ENCODE data around the gene ABLIM2. TPM values are rescaled to one million over a fixed set of nuclear protein-coding genes. Genes with fewer than 3 reads are reported as not detected.

Gene ABLIM2
- total RNA-seq, 3 donors from 2014 or later: 0.26 to 0.54 (median 0.30) TPM

DNA sequence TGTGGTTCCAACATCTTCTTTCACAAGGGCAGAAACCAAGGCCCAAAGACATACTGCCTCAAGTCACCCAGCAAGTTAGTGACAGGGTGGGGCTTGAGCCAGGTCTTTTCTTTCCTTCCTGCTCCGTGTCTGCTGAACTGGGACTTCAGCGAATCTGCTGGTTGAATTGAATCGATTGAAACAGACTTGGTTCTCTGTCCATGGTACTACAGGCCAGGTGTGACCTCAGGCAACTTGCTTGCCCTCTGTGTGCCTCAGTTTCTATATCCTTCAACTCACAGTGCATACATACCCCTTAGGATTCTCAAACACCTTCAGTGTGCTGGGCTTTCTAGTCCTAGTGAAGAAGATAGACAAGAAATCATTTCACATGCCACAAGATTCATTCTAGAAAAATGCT is 2.0 kb upstream of the ABLIM2 start:
- peaks cover 15% of the 10 kb centered on the region for H3K4me1 Mint-ChIP-seq (ENCODE audit: low read depth)
- peaks cover 6% of the 10 kb centered on the region for H3K27me3 Mint-ChIP-seq (ENCODE audit: low read depth)
- no peak for DNase-seq
- no peak for ATAC-seq
- no peaks in the 10 kb centered on the region for H3K9me3 Mint-ChIP-seq
- no peaks in the 10 kb centered on the region for H3K36me3 Mint-ChIP-seq (ENCODE audit: insufficient read depth)
- peak overlapping the region; percentile 50 for H3K4me3 Mint-ChIP-seq

DNA sequence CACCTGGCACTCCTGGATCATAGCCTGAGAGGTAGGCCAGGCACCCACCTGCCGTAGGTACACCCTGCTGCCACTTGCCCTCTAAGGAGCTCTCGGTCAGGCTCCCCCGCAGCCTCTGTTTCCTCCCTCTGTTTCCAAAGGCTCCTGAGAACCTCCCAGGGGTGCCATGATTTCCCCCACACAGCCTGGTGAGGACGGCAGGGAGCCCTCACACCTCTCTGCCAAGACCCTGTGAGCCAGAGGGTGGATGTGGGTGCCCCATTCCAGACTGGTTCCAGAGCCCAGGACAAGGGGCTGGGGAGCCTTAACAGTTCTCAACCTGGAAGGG is 1.6 kb upstream of the ABLIM2 start:
- ATAC-seq (no peak), DNase-seq (no peak)
- Mint-ChIP-seq H3K4me3 (peak overlapping the region; percentile 89), H3K27me3 (ENCODE audit: low read depth) (peaks cover 6% of the 10 kb centered on the region), H3K4me1 (ENCODE audit: low read depth) (peaks cover 15% of the 10 kb centered on the region), H3K9me3 (no peaks in the 10 kb centered on the region), H3K36me3 (ENCODE audit: insufficient read depth) (no peaks in the 10 kb centered on the region)

DNA sequence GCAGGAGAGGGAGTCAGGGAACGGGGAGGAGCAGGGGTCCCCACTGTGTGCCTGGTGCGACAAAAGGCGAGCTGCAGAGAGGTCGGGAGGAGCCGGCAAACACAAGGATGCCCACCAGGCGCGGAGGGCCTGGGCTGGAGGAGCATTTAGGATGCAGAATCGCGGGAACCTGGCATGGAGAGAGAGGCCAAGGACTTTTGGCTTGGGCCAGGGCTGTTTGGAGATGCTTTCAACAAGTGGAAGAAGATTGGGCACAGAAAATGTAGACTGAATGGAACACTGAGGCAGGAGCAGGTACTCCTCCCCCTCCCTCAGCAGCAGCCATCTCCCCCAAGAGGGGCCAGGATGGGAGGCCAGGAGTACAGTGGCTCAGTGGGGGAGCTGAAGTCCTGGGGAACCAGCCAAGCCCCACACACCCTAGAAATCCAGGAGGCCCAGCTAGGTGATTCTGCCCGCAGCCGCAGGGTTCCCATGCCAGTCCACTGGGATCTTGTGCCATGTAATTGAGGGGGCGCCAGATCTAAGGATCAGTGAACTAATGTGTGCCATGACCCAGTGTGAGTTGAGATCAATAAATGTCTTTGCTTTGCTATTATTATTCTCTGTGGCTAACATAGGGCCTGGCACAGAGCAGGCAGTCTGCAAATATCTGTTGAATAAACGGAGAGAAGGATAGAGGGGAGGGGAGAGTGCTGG is 1.1 kb upstream of the ABLIM2 start:
- no peaks in the 10 kb centered on the region for H3K9me3 Mint-ChIP-seq
- DNase-seq (no peak), ATAC-seq (no peak)
- H3K36me3 Mint-ChIP-seq (ENCODE audit: insufficient read depth): no peaks in the 10 kb centered on the region
- H3K4me1 Mint-ChIP-seq (ENCODE audit: low read depth): peaks cover 15% of the 10 kb centered on the region
- H3K27me3 Mint-ChIP-seq (ENCODE audit: low read depth): peaks cover 6% of the 10 kb centered on the region
- peak overlapping the region; percentile 89 for H3K4me3 Mint-ChIP-seq

DNA sequence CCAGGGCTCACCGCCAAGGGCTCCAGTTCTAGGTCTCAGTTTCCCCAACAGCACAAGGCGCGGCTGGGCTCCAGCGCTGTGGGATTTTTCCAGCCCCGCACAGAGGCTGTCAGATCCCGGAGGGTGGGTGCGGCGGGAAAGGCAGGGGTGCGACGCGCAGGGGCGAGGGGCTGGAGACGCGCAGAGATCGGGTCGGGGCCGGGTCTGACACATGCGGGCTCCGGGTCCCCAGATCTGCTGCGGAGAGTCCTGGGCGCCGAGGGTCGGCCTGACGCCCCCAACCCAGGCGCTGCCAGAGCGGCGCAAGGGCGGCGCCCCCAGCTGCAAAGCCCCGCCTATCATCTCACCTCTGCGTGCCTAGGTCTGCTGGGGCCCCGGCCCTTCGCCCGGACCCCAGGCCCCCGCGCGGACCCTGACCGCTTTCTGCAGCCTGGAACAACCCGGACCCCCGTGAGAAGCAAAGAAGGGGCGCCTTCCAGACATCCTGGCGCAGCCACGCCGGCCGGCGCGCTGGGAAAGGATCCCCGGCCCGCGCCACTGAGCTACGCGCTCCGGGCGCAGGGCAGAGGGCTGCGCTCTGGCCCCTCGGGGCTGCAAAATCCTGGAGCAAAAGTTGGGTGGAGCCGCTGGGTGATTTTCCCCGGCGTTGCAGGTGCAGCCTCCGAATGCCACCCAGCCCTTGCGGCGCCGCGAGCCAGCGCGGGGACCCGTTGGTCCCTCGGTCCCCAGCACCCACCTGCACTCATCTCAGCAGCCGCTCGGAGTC is 486 bp downstream of the ABLIM2 start:
- Mint-ChIP-seq H3K27me3 (ENCODE audit: low read depth) (peaks cover 6% of the 10 kb centered on the region), H3K36me3 (ENCODE audit: insufficient read depth) (no peaks in the 10 kb centered on the region), H3K4me3 (peak overlapping the region; percentile 70), H3K4me1 (ENCODE audit: low read depth) (peaks cover 15% of the 10 kb centered on the region), H3K9me3 (no peaks in the 10 kb centered on the region)
- ATAC-seq (peak; percentile 4 to 6), DNase-seq (no peak)

DNA sequence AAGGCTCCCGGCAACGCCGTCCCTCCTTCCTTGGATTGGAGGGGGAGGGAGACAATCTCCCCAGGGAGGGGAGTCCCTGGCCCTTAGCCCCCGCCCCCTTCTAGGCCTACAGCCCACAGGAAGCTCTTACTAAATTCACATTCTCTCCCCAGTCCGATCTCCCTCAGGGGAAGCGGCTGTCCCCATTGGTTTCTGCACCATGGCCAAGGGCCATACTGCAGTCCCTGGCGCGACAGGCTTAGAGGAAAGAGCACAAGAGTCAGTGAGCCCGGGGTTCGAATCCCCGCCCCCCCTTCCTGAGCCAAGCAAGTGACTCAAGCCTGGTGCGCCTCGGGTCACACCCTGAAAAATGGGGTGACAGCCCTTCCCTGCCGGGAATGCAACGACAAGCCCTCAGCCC is 1.1 kb downstream of the ABLIM2 start:
- ATAC-seq: no peak
- Mint-ChIP-seq H3K36me3 (ENCODE audit: insufficient read depth) (no peaks in the 10 kb centered on the region), H3K4me3 (peak overlapping the region; percentile 56), H3K4me1 (ENCODE audit: low read depth) (peaks cover 15% of the 10 kb centered on the region), H3K27me3 (ENCODE audit: low read depth) (peaks cover 6% of the 10 kb centered on the region), H3K9me3 (no peaks in the 10 kb centered on the region)
- no peak for DNase-seq

DNA sequence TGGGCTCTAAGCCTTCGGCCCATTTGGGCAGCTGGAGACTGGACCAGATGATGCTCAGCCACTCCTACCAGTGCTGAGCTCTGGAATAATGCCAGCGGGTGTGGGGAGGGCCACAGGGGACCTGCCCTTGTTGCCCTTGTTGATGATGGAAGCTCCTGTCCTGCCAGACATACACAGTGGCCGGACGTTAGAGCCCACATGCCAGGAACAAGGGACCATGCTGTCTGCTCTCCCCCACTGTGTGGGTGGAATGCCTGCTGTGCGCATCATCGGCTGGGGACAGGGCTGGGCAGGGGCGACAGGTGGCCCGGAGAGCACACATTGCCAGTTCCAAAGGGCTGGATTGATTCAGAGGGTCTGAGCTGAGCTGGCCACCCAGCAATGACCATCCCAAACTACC is 2.0 kb downstream of the ABLIM2 start:
- no peak for DNase-seq
- Mint-ChIP-seq H3K4me3 (no peak overlapping the region), H3K27me3 (ENCODE audit: low read depth) (peaks cover 6% of the 10 kb centered on the region), H3K9me3 (no peaks in the 10 kb centered on the region), H3K36me3 (ENCODE audit: insufficient read depth) (no peaks in the 10 kb centered on the region), H3K4me1 (ENCODE audit: low read depth) (peaks cover 15% of the 10 kb centered on the region)
- no peak for ATAC-seq

DNA sequence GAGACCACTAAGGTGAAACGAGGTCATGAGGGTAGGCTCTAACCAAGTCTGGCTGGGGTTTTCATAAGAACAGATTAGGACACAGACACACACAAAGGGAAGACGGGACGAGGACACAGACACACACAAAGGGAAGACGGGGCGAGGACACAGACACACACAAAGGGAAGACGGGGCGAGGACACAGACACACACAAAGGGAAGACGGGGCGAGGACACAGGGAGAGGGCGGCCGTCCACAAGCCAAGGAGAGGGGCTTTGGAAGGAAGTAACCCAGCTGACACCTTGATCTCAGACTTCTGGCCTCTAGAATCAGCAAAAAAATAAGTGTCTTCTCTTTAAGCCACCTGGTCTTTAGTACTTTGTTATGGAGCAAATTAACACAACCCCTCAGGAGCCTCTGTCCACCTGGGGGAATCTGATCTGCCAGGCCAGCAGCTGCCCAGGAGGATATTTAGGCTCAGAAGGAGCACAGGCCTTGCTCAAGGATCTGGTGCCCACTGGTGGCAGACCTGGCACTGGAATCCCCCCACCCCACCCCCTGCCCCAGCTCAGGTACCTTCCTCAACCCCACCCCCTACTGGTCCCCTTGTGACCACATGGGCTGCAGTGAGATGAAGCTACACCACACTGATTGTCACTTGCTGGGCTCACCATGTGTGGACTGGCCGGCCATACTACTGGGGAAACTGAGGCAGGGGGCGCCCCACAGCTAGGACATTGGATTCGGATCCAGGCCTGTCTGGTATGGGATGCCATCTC is 2.8 kb downstream of the ABLIM2 start:
- no peak overlapping the region for H3K4me3 Mint-ChIP-seq
- H3K4me1 Mint-ChIP-seq (ENCODE audit: low read depth): peaks cover 15% of the 10 kb centered on the region
- no peaks in the 10 kb centered on the region for H3K36me3 Mint-ChIP-seq (ENCODE audit: insufficient read depth)
- no peaks in the 10 kb centered on the region for H3K9me3 Mint-ChIP-seq
- peaks cover 6% of the 10 kb centered on the region for H3K27me3 Mint-ChIP-seq (ENCODE audit: low read depth)
- no peak for DNase-seq
- no peak for ATAC-seq

DNA sequence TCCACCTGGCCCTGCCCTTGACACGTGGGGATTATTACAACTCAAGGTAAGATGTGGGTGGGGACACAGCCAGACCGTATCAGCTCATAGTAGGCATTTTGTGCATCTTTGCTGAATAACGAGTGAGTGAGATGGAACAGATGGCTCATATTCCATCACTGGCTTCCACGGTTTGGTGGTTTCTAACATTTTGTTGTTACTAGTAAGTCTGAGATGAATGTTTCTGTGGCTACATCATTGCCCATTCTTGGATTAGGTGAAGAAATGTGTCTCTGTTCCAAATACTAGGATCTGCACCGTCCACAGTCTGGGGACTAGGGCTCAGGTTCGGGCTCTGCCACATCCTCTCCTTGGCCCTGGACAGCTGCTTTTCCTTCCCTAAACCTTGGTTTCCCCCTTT is 3.6 kb downstream of the ABLIM2 start:
- Mint-ChIP-seq H3K9me3 (no peaks in the 10 kb centered on the region), H3K27me3 (ENCODE audit: low read depth) (peaks cover 6% of the 10 kb centered on the region), H3K4me3 (no peak overlapping the region), H3K36me3 (ENCODE audit: insufficient read depth) (no peaks in the 10 kb centered on the region), H3K4me1 (ENCODE audit: low read depth) (peaks cover 15% of the 10 kb centered on the region)
- DNase-seq (no peak), ATAC-seq (no peak)

DNA sequence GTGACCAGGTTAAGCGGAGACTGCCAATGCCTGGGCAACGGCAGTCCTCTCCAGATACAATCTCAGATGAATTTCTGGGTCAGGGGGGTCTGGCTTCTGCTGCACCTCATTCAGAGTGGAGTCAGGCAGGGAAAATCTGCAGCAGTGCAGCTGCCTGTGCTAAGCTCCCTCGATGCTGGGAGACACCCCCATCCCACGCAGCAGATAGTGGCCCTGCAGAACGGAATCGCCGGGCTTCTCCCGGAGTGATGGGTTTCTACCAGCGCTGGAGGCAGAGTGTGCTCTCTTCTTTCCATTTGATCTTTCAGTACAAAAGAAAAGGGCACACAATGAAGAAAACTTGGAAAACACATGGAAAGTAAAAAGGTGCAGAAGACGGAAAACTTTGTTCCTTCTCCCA is 5.2 kb downstream of the ABLIM2 start:
- ATAC-seq (no peak), DNase-seq (no peak)
- H3K4me3 Mint-ChIP-seq: no peak overlapping the region
- H3K27me3 Mint-ChIP-seq (ENCODE audit: low read depth): peaks cover 6% of the 10 kb centered on the region
- no peaks in the 10 kb centered on the region for H3K36me3 Mint-ChIP-seq (ENCODE audit: insufficient read depth)
- no peaks in the 10 kb centered on the region for H3K9me3 Mint-ChIP-seq
- H3K4me1 Mint-ChIP-seq (ENCODE audit: low read depth): peaks cover 5% of the 10 kb centered on the region

DNA sequence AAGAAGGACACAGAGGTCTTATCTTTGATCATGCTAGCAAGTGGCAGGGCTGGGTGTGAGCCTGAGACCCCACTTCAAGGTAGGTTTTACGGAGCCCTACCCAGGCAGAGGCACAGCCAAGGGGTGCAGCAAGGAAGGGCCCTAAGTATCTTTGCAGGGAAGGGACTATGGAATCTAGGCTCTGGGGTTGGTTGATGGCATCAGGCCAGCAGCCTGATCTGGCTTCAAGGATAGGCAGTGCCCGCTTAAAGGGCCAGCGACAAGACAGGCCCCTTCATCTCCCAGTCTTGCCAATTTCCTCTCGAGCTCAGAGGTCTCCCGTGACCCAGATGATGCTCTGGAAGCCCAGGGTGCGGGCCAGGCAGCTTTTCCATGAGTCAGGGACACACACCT is 5.8 kb downstream of the ABLIM2 start:
- Mint-ChIP-seq H3K4me1 (ENCODE audit: low read depth) (peaks cover 5% of the 10 kb centered on the region), H3K9me3 (no peaks in the 10 kb centered on the region), H3K27me3 (ENCODE audit: low read depth) (peaks cover 6% of the 10 kb centered on the region), H3K36me3 (ENCODE audit: insufficient read depth) (no peaks in the 10 kb centered on the region), H3K4me3 (no peak overlapping the region)
- DNase-seq (no peak), ATAC-seq (no peak)

DNA sequence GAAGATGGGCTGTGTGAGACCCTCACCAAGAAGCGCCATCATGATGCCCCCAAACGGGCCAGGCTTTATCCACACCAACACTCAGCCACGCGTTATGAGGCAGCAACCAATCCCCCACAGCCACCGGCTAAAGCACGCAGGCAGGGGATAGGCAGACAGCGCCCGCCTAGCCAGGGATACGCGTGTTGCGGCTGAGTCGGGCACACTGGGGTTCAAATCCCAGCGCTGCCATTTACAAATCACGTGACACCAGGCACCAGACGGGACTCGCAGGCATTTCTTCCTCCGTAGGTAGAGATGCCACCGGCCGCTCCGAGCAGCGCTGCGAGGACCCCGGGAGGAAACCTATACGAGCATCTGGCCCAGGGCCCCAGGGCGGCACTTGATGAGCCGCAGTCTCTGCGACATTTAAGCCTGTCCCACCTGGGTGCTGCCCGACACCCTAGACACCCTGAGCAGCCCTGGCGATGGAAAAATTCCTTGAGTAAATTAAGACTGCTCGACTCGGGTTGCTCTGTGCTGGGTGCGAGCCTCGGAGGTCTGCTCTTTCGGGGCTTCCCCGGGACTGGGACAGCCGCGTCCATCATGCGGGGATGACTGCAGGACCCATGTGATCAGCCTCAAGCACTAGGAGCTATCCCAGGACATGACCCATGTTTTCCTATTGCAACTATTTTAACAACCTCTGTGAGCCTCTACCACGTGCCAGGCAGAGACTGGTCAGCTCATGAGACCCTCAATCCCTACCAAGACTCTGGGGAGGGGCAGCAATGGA is 6.3 kb downstream of the ABLIM2 start:
- H3K9me3 Mint-ChIP-seq: no peaks in the 10 kb centered on the region
- H3K4me3 Mint-ChIP-seq: no peak overlapping the region
- H3K4me1 Mint-ChIP-seq (ENCODE audit: low read depth): peaks cover under 1% of the 10 kb centered on the region
- DNase-seq (no peak), ATAC-seq (no peak)
- no peaks in the 10 kb centered on the region for H3K36me3 Mint-ChIP-seq (ENCODE audit: insufficient read depth)
- H3K27me3 Mint-ChIP-seq (ENCODE audit: low read depth): peaks cover 2% of the 10 kb centered on the region

DNA sequence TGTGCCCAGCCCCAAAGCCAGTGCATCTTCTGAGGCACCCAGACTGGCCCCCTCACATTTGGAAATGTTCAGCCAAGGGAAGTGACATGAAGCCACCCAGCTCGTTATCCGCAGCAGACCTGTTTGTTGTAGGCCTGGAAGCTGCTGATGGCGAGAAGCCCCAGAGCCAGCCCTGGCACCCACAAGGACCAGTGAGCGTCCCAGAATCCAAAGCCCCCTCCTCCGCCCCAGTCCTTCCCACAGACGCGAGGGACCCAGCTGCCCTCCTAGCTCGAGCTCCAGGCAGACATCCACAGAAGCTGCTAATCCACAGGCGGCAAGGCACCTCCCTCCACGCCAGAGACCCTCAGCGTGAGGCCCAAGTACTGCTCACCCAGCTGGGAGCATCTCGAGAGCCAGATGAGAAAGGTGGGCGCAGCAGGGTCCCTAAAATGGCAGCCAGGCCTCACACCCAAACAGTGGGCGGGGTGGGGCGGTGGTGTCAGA is 7.4 kb downstream of the ABLIM2 start:
- no peaks in the 10 kb centered on the region for H3K27me3 Mint-ChIP-seq (ENCODE audit: low read depth)
- no peaks in the 10 kb centered on the region for H3K4me1 Mint-ChIP-seq (ENCODE audit: low read depth)
- H3K4me3 Mint-ChIP-seq: no peak overlapping the region
- no peaks in the 10 kb centered on the region for H3K9me3 Mint-ChIP-seq
- no peak for ATAC-seq
- no peak for DNase-seq
- no peaks in the 10 kb centered on the region for H3K36me3 Mint-ChIP-seq (ENCODE audit: insufficient read depth)

DNA sequence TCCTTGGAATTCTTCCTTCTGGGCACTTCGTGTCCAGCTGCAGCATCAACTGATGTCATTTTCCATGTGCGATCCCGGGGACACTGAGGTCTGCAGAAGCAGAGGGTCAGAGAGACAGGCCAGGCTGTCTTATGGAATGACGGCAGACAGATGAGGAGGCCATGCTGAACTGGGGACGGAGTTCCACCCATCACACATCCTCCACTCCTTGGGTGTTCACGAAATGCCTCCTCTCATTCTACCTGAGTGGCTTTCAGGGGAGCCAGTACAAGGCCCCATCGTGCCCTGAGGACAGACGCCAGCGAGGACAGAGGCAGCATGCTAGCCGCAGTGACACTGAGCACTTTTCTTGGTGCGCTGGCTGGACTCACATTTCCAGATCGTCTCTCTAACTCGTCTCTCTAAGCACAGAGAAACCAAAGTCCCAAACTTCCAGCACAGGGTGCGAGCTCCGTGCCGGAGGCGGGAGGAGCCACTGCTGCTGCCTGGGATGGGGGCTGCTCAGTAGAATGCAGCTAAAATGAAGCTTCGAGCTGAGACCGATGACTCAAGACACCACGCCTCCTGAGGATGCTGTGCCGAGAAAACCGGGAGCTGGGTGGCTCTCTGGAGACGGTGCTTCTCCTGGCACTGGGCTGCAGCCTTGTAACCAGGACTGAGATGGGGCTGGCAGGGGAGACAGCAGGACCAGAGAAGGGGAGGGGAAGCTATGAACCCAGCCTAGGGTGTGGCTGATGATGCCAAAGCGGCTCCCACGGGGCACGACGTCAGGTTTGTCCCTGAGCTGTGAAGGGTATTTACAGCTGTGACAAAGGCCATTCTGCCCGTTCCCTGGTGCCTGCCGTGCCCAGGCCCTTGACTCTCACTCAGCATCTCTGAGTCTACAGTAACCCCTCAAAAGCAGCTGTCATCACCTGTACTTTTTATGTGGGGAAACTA is 8.2 kb downstream of the ABLIM2 start:
- Mint-ChIP-seq H3K27me3 (ENCODE audit: low read depth) (peaks cover 5% of the 10 kb centered on the region), H3K9me3 (no peaks in the 10 kb centered on the region), H3K4me1 (ENCODE audit: low read depth) (no peaks in the 10 kb centered on the region), H3K36me3 (ENCODE audit: insufficient read depth) (no peaks in the 10 kb centered on the region), H3K4me3 (no peak overlapping the region)
- no peak for ATAC-seq
- DNase-seq: no peak
